Left colon (tissue), 2 donors: ENCODE measurements around the gene CAPZA2. TPM values are rescaled to one million over a fixed set of nuclear protein-coding genes. Genes with fewer than 3 reads are reported as not detected.
A peak's percentile ranks its signal among the peaks of the same experiment; 100 is the strongest.
"Not testable (repeated sequence)": the region's sequence is repeated elsewhere in the genome, so short reads cannot be mapped to it uniquely, and the experiment has no call there.

ENCODE experiments used
- ATAC-seq: fragments of 200-7000 bp; cut with Tn5 transposase; one replicate; pipeline ENCODE4 v1.9.1; 2020; ENCODE audit warnings: mild to moderate bottlenecking, moderate library complexity
- DNase-seq, 2 donors: peaks; one replicate each; pipeline ENCODE4 v3.0.0-alpha.2; 2020
- intact Hi-C, 2 donors: fragments of 100-400 bp; cut with DNase I in 1 of 2; cut with micrococcal nuclease in 1 of 2; formaldehyde crosslinking; loops; one replicate each; pipeline versions ENCODE4 v1.11.2 to v1.14.0; 2022; cut with DNase I, micrococcal nuclease
- total RNA-seq, 2 donors: library from RNA; stranded (reverse); fragmentation: NEBNext Ultra II Directional; extraction: Animal tissue kit (Norgen Biotek cat#: 25700); gene quantifications; one replicate each; pipeline ENCODE4 v1.2.1, GENCODE V29; 2021
- donor health status: DM: no; HTN: no; CAD: no.
- donor health status: DM: yes; HTN: yes; CAD: no.

CAPZA2 gene
- total RNA-seq, 2 donors from 2014 or later = 209 to 291 TPM

- intact Hi-C loops = no loop called here
- ATAC-seq (peak; percentile 50), DNase-seq (no peak)
These were observed 107.0 kb downstream of the CAPZA2 start for GRCh38 chr7:116969371-116969902.

GRCh38 chr7:116970238-116970910, 108.0 kb downstream of the CAPZA2 start:
- intact Hi-C loops = no loop called here
- no peak for DNase-seq
- no peak for ATAC-seq

- intact Hi-C loops, DNase-seq: not testable (repeated sequence)
These were observed 108.8 kb downstream of the CAPZA2 start for GRCh38 chr7:116971153-116971552.

More at GRCh38 chr7:116971153-116971552, 108.8 kb downstream of the CAPZA2 start:
- not testable (repeated sequence) for ATAC-seq

Other genes with a start within 250 kb of the CAPZA2 start
- 10 to 100 TPM; 41.2 TPM for gene MET, start 190.4 kb upstream of the CAPZA2 start, total RNA-seq
- gene ST7, start 90.9 kb downstream of the CAPZA2 start, total RNA-seq = 10 to 100 TPM; 12.6 to 13.7 TPM